GM12878 (cell line): ENCODE data around the gene GCH1. TPM values are rescaled to one million over a fixed set of nuclear protein-coding genes. Genes with fewer than 3 reads are reported as not detected.

Source experiments
- ATAC-seq: fragments of 200-7000 bp; cut with Tn5 transposase; 3 replicates; pipeline ENCODE4 v1.9.1; 2020; ENCODE audit warnings: mild to moderate bottlenecking, moderate library complexity
- BruUV-seq: library from RNA; stranded (reverse); fragments of 400-500 nt; replicated peaks from 2 replicates; lab custom pipeline; 2021; lab: Mats Ljungman, UMichigan
- CTCF ChIA-PET: fragments of 300-600 bp; sonication (Branson Sonifier 250); formaldehyde crosslinking; extraction: SDS; loops from one replicate; lab custom pipeline; 2021; ENCODE audit warnings: inconsistent platforms; lab: Yijun Ruan, JAX
- POLR2A ChIA-PET: fragments of 350-600 bp; formaldehyde crosslinking; extraction: SDS; loops from one replicate; lab custom pipeline; 2021; ENCODE audit warnings: inconsistent platforms; lab: Charles Lee
- RAD21 ChIA-PET: fragments of 300-600 bp; sonication (Branson Sonifier 250); formaldehyde crosslinking; loops from one replicate; lab custom pipeline; 2023; ENCODE audit warnings: antibody characterized with exemption; ENCODE audit not compliant: unreplicated experiment; lab: Charles Lee
- SMC1A ChIA-PET: fragments of 300-600 bp; sonication (Branson Sonifier 250); formaldehyde crosslinking; loops from one replicate; lab custom pipeline; 2023; ENCODE audit not compliant: unreplicated experiment, uncharacterized antibody; lab: Charles Lee
- DNase-seq: peaks from one replicate; pipeline ENCODE4 v3.0.0-alpha.2; 2011; ENCODE audit warnings: low read depth, low spot score
- FAIRE-seq: peaks from 3 replicates; lab custom pipeline; 2011; peaks lifted over from hg19 to GRCh38; lab: Jason Lieb, UNC
- H2AFZ ChIP-seq: 2 replicates; pipeline ENCODE4 v1.6.0; 2011; ENCODE audit warnings: low read depth, low read length, control low read depth; ENCODE audit not compliant: control insufficient read depth
- H3K27ac ChIP-seq: 2 replicates; pipeline ENCODE4 v1.5.1; 2011; ENCODE audit warnings: control low read depth; ENCODE audit not compliant: control insufficient read depth, insufficient read depth
- H3K27me3 ChIP-seq, 2 experiments: replicated peaks in 1 of 2; 2 replicates each; pipeline versions ENCODE4 v1.6.0 to v1.6.1; 2011; ENCODE audit warnings: low read length in 1 of 2; ENCODE audit not compliant: control insufficient read depth in 2 of 2, insufficient read depth in 2 of 2
- H3K36me3 ChIP-seq, 2 experiments: 2 replicates each; pipeline ENCODE4 v1.5.1; 2011; ENCODE audit warnings: low read length in 1 of 2; ENCODE audit not compliant: control insufficient read depth in 2 of 2, insufficient read depth in 2 of 2
- H3K4me1 ChIP-seq: 2 replicates; pipeline ENCODE4 v1.6.1; 2011; ENCODE audit warnings: mild to moderate bottlenecking, low read length, moderate library complexity, mixed read lengths; ENCODE audit not compliant: control insufficient read depth, insufficient read depth
- H3K4me2 ChIP-seq: 2 replicates; pipeline ENCODE4 v1.6.0; 2011; ENCODE audit warnings: control low read depth; ENCODE audit not compliant: control insufficient read depth, insufficient read depth
- H3K4me3 ChIP-seq: fragments of 200-600 bp; sonication (generic); 2 replicates; pipeline ENCODE4 v1.5.1; 2016
- H3K79me2 ChIP-seq: 2 replicates; pipeline ENCODE4 v1.6.0; 2011; ENCODE audit warnings: low read length; ENCODE audit not compliant: control insufficient read depth, insufficient read depth
- H3K9ac ChIP-seq: 2 replicates; pipeline ENCODE4 v1.8.0; 2011; ENCODE audit warnings: low read length, control low read depth, mixed read lengths; ENCODE audit not compliant: control insufficient read depth, insufficient read depth
- H3K9me3 ChIP-seq: replicated peaks from 3 replicates; pipeline ENCODE4 v1.5.1; 2011; ENCODE audit warnings: mild to moderate bottlenecking, low read length; ENCODE audit not compliant: control insufficient read depth, insufficient read depth
- H4K20me1 ChIP-seq: 2 replicates; pipeline ENCODE4 v1.6.0; 2011; ENCODE audit not compliant: control insufficient read depth, insufficient read depth
- FOXM1 ChIP-seq: IDR thresholded peaks from 2 replicates; pipeline ENCODE4 v1.6.1; 2012; ENCODE audit warnings: low read depth, mild to moderate bottlenecking, inconsistent platforms, low read length, moderate library complexity
- MTA3 ChIP-seq: IDR thresholded peaks from 2 replicates; pipeline ENCODE4 v1.6.1; 2012; ENCODE audit warnings: low read length, inconsistent platforms, borderline replicate concordance
- MXI1 ChIP-seq: fragments of 150-350 bp; IDR thresholded peaks from 2 replicates; pipeline ENCODE4 v1.6.1; 2011; ENCODE audit warnings: low read depth, mild to moderate bottlenecking, inconsistent platforms, low read length, improper control_type of control experiment
- NBN ChIP-seq: fragments of 450-650 bp; IDR thresholded peaks from 2 replicates; pipeline ENCODE4 v1.6.1; 2016
- NR2C2 ChIP-seq: IDR thresholded peaks from 2 replicates; pipeline ENCODE4 v1.6.1; 2011; ENCODE audit warnings: borderline replicate concordance, low read depth; ENCODE audit not compliant: control insufficient read depth, insufficient read length
- PKNOX1 ChIP-seq: fragments of 450-650 bp; IDR thresholded peaks from 2 replicates; pipeline ENCODE4 v1.6.1; 2016; ENCODE audit warnings: mild to moderate bottlenecking
- PML ChIP-seq: IDR thresholded peaks from 2 replicates; pipeline ENCODE4 v1.6.1; 2012; ENCODE audit warnings: low read length, inconsistent platforms
- POLR2A ChIP-seq: IDR thresholded peaks from 2 replicates; pipeline ENCODE4 v1.6.1; 2011; ENCODE audit warnings: low read depth, mild to moderate bottlenecking, low read length
- POLR2AphosphoS5 ChIP-seq: IDR thresholded peaks from 2 replicates; pipeline ENCODE4 v1.6.1; 2011; ENCODE audit warnings: mild to moderate bottlenecking, low read length, inconsistent platforms
- RAD21 ChIP-seq: IDR thresholded peaks from 2 replicates; pipeline ENCODE4 v1.6.1; 2011; ENCODE audit warnings: mild to moderate bottlenecking, low read depth, low read length, moderate library complexity; ENCODE audit not compliant: insufficient read depth
- REST ChIP-seq: IDR thresholded peaks from 2 replicates; pipeline ENCODE4 v1.6.1; 2012; ENCODE audit warnings: mild to moderate bottlenecking, low read depth, low read length
- SMARCA5 ChIP-seq: fragments of 450-650 bp; IDR thresholded peaks from 2 replicates; pipeline ENCODE4 v1.6.1; 2017; ENCODE audit warnings: mild to moderate bottlenecking
- ZNF622 ChIP-seq: fragments of 450-650 bp; IDR thresholded peaks from 2 replicates; pipeline ENCODE4 v1.6.1; 2017; ENCODE audit warnings: mild to moderate bottlenecking, inconsistent platforms
- WGBS: methylation state at CpG from one replicate; pipeline ENCODE4 v1.1.6; 2016; ENCODE audit warnings: low lambda C conversion rate; ENCODE audit not compliant: insufficient replicate concordance, insufficient coverage; ENCODE audit errors: missing lambda C conversion rate; 5-methylcytosine and 5-hydroxymethylcytosine counted together
- in situ Hi-C: fragments of 300-500 bp; cut with MboI; formaldehyde crosslinking; loops from 9 replicates; pipeline ENCODE4 v1.14.3; 2018; ENCODE audit warnings: mixed read lengths
- intact Hi-C: fragments of 100-400 bp; cut with micrococcal nuclease; formaldehyde crosslinking; loops from one replicate; pipeline ENCODE4 v1.14.2; 2022; ENCODE audit not compliant: unreplicated experiment
- polyA plus RNA-seq, 11 experiments: library from polyadenylated mRNA; depleted of rRNA in 4 of 11; unstranded in 6 of 11; stranded (reverse) in 5 of 11; fragments of >200 nt; fragmentation: Nextera tagmentation in 4 of 11; fragmentation: Illumina TruSeq in 1 of 11; extraction: Ambion mirVana in 4 of 11; extraction: Trizol in 1 of 11; gene quantifications; 1 replicate in 1 of 11; 2 replicates in 10 of 11; pipeline versions ENCODE4 v1.2.1 to v1.2.3, GENCODE V29; 2011 to 2016; ENCODE audit warnings: inconsistent platforms in 2 of 11, missing spikeins in 2 of 11, low read depth in 1 of 11
- total RNA-seq, 4 experiments: library from RNA; depleted of rRNA in 3 of 4; stranded (reverse); fragments of >200 nt in 3 of 4; fragmentation: Illumina TruSeq in 1 of 4; extraction: Trizol in 1 of 4; gene quantifications; 2 replicates each; pipeline versions ENCODE4 v1.2.1 to v1.2.3, GENCODE V29; 2013 to 2021

GCH1 gene
- total and polyA plus RNA-seq, 10 of the 15 experiments (the other 5 are each of a cell fraction or from before 2014, with no cell fraction given), result 25.1 to 37.0 (median 33.8) TPM

- TF ChIP-seq REST (no peak), MXI1 (no peak)
- TF ChIP-seq, all 136 proteins: peak for 0
Measured at GRCh38 chr14:54882521-54882920, 20.1 kb downstream of the GCH1 start (continued).

GRCh38 chr14:54881761-54882401, 20.7 kb downstream of the GCH1 start:
- intact Hi-C loops (loop anchor here (1.0 kb wide), 1 partner anchor 8 kb away; no protein-coding TSS in a partner anchor), in situ Hi-C loops (no loop called here)
- DNase-seq, result no peak
- Histone ChIP-seq H3K4me2 (peak overlapping the region; percentile 94), H3K27me3 (no peaks in the 10 kb centered on the region), H3K4me1 (peaks cover 11% of the 10 kb centered on the region), H3K27ac (peak overlapping the region; percentile 93), H3K36me3 (no peaks in the 10 kb centered on the region; a peak in 2 of 4 replicates), H2AFZ (peak overlapping the region; percentile 88), H3K79me2 (peaks cover 20% of the 10 kb centered on the region), H4K20me1 (no peaks in the 10 kb centered on the region), H3K9ac (peak overlapping the region; percentile 77), H3K4me3 (peak overlapping the region; percentile 56), H3K9me3 (no peaks in the 10 kb centered on the region)
- POLR2A ChIA-PET, result interaction anchor here (0.9 to 1.3 kb wide), 3 partner anchors 9 to 145 kb away, joined by 3 to 9 read pairs (median 3); partner anchors contain the start of genes SOCS4 and WDHD1
- TF ChIP-seq POLR2A (0 out of 2 replicates have a peak, but pooled peaks have one; percentile 1), FOXM1 (0 out of 2 replicates have a peak, but pooled peaks have one; percentile 5), NBN (no peak), ZNF622 (no peak), POLR2AphosphoS5 (0 out of 2 replicates have a peak, but pooled peaks have one; percentile 28), RAD21 (peak; percentile 16; the same call in 1 of the 2 replicates), PKNOX1 (peak; percentile 37; the same call in 1 of the 2 replicates), MTA3 (0 out of 2 replicates have a peak, but pooled peaks have one; percentile 35), SMARCA5 (peak; percentile 22; the same call in 1 of the 2 replicates), NR2C2 (no peak), PML (peak; percentile 62; the same call in 1 of the 2 replicates)
- CTCF ChIA-PET, result interaction anchor here (0.6 to 2.3 kb wide), 20 partner anchors 8 to 766 kb away, joined by 3 to 36 read pairs (median 6); partner anchors contain the start of gene GCH1
- peak; percentile 81 for ATAC-seq
- 2% methylated on average over 5 of the region's 5 CpGs for WGBS
- RAD21 ChIA-PET, result interaction anchor here (0.8 to 2.2 kb wide), 24 partner anchors 8 to 372 kb away, joined by 3 to 15 read pairs (median 4); partner anchors contain the start of genes CGRRF1, GCH1, SAMD4A and SOCS4
- BruUV-seq, result no TSS peak
- SMC1A ChIA-PET, result interaction anchor here (0.8 to 2.9 kb wide), 23 partner anchors 9 to 420 kb away, joined by 3 to 35 read pairs (median 4); partner anchors contain the start of gene GCH1
- FAIRE-seq, result peak; percentile 90
